ENCODE measurements around the gene LMTK2.

DNA sequence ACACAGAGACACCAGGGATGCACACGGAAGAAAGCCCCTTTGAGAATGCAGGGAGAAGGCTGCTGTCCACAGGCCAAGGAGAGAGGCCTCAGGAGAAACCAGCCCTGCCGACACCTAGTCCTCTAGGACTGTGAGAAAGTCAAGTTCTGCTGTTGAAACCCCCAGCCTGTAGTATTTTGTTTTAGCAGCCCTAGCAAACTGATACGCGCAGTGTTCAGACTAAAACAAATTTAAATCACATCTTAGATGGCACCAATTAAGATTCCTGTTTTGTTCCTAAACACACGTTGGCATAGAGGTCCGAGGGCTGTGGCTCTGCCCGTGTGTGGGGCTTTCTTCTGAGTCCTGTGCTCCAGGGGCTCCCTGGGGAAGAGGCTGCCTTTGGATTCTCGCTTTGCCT, 21.7 kb downstream of the LMTK2 start:
- TF ChIP-seq, protein P1, sequence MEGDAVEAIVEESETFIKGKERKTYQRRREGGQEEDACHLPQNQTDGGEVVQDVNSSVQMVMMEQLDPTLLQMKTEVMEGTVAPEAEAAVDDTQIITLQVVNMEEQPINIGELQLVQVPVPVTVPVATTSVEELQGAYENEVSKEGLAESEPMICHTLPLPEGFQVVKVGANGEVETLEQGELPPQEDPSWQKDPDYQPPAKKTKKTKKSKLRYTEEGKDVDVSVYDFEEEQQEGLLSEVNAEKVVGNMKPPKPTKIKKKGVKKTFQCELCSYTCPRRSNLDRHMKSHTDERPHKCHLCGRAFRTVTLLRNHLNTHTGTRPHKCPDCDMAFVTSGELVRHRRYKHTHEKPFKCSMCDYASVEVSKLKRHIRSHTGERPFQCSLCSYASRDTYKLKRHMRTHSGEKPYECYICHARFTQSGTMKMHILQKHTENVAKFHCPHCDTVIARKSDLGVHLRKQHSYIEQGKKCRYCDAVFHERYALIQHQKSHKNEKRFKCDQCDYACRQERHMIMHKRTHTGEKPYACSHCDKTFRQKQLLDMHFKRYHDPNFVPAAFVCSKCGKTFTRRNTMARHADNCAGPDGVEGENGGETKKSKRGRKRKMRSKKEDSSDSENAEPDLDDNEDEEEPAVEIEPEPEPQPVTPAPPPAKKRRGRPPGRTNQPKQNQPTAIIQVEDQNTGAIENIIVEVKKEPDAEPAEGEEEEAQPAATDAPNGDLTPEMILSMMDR (conservative IDR thresholded peaks at IDR 0.05; ENCODE audit: low read length): no peak
- TF ChIP-seq EZH2phosphoT487 (IDR thresholded peaks at IDR 0.05; ENCODE audit: borderline replicate concordance, low read depth, low read length): no peak

All from OCI-LY7 (cell line).